Measurements from ENCODE around the gene PAQR7. TPM values are rescaled to one million over a fixed set of nuclear protein-coding genes. Genes with fewer than 3 reads are reported as not detected.
A peak's percentile ranks its signal among the peaks of the same experiment; 100 is the strongest.

Gene PAQR7
- total RNA-seq, 1 donor from 2014 or later, result 9.3 TPM

DNA sequence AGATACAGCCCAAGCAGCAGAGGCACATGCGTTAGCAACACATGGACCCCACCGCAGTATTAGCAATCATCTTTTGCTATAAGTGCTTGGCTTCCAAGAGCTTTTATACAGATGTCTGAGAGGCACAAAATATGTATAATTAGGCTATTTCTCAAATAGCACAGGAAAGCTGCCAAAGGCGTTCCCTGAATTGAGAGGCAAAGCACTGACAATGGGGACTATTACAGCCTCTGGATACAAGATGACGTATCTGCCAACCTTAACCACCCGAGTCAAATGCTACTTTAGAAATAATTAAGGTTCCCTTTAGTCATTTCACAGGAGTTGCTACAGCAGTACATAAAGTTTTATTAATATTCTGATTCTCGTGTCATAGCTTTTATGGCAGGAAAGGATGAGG, 24.3 kb upstream of the PAQR7 start:
- no peaks in the 10 kb centered on the region for H3K9me3 ChIP-seq
- no peak overlapping the region for H3K27ac ChIP-seq
- ATAC-seq (no peak), DNase-seq (no peak)
- peaks cover 27% of the 10 kb centered on the region for H3K4me1 ChIP-seq
- TF ChIP-seq, protein P1, sequence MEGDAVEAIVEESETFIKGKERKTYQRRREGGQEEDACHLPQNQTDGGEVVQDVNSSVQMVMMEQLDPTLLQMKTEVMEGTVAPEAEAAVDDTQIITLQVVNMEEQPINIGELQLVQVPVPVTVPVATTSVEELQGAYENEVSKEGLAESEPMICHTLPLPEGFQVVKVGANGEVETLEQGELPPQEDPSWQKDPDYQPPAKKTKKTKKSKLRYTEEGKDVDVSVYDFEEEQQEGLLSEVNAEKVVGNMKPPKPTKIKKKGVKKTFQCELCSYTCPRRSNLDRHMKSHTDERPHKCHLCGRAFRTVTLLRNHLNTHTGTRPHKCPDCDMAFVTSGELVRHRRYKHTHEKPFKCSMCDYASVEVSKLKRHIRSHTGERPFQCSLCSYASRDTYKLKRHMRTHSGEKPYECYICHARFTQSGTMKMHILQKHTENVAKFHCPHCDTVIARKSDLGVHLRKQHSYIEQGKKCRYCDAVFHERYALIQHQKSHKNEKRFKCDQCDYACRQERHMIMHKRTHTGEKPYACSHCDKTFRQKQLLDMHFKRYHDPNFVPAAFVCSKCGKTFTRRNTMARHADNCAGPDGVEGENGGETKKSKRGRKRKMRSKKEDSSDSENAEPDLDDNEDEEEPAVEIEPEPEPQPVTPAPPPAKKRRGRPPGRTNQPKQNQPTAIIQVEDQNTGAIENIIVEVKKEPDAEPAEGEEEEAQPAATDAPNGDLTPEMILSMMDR (IDR thresholded peaks at IDR 0.05), result no peak
- intact Hi-C loops (cut with DNase I), result no loop called here
- peaks cover 20% of the 10 kb centered on the region for H3K36me3 ChIP-seq
- H3K27me3 ChIP-seq (ENCODE audit: low read depth), result no peaks in the 10 kb centered on the region
- H3K4me3 ChIP-seq, result no peak overlapping the region

DNA sequence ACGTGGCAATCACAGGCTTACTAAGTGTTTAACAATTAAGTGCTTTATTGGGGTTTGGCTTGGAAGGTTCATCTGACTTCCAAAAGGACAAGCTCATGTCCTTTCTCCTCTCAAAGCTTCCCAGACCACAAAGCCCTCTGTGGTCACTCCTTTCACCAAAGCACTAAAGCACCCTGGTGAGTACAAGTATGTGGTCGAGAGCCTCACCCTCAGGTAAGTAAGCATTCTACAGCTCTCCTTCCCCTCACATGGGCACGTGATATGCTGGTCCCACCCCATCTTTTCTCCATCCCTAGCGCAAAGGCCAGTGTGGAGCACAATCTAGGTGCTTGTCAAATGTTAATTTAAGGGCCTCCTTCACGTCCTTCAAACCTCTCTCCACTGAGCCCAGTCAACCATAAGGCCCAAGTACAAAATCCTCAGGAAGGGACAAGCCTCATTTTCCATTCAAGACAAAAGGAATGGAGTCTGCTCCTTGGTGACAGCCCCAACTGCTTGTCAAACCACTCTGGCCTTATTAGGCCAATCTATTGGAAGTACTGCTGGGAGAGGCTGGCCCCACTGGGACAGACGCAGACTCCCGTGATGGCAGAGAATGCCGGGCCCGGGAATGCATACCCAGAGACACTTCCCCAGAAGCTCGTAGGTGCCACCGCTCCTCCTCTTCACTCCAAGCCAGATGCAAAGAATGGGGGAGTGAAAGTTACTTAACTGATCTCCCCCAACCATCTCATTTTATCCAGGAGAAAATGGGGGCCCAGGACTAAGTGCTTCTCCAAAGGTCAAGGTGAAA, 22.9 kb upstream of the PAQR7 start:
- Histone ChIP-seq H3K36me3 (peaks cover 20% of the 10 kb centered on the region), H3K27me3 (ENCODE audit: low read depth) (no peaks in the 10 kb centered on the region), H3K9me3 (no peaks in the 10 kb centered on the region), H3K27ac (no peak overlapping the region), H3K4me1 (peaks cover 17% of the 10 kb centered on the region), H3K4me3 (no peak overlapping the region)
- intact Hi-C loops (cut with DNase I), result no loop called here
- DNase-seq (no peak), ATAC-seq (peak; percentile 50 to 83)
- TF ChIP-seq, protein P1 (IDR thresholded peaks at IDR 0.05), result no peak

DNA sequence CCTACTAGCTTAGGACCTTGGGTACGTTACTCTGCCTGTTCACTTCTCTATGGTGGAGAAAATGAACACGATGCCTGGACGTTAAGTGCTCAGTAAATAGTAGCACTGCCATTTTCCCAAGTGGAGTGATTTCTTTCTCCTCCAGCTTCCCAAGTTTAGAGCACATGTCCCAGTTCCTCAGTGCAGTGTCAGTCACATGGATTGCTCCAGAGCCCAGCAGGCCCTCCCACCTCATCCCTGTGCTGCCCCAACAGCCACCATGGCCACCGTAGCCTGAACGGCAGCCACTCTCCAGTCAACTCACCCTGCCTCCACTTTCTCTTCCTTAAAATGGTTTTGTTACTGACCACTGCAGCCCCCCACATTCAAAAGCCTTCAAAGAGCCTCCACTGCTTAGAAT, 22.2 kb upstream of the PAQR7 start:
- TF ChIP-seq, protein P1 (IDR thresholded peaks at IDR 0.05), result no peak
- H3K9me3 ChIP-seq, result no peaks in the 10 kb centered on the region
- H3K36me3 ChIP-seq, result peaks cover 20% of the 10 kb centered on the region
- no peak overlapping the region for H3K27ac ChIP-seq
- intact Hi-C loops (cut with DNase I), result no loop called here
- no peaks in the 10 kb centered on the region for H3K27me3 ChIP-seq (ENCODE audit: low read depth)
- peaks cover 19% of the 10 kb centered on the region for H3K4me1 ChIP-seq
- ATAC-seq, result no peak
- H3K4me3 ChIP-seq, result no peak overlapping the region
- DNase-seq, result no peak

DNA sequence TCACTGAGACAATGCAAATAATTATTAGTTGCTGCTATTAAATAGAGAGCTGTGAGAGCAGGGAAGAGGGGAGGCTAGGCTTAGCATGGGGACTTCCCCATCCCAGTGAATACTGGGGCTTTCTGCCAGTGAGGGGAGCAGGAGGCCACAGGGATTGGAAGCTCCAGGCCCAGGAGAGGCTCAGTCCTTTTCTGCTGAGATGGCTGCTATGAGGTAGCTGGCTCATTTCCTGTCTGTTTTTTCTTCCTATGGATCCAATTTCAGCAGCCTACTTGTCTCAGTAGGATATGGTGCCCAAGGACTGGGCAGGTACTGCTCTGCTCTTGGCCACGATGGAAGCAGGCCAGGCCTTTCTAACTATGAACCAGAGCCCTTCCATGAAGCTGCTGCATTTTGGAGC, 20.8 kb upstream of the PAQR7 start:
- DNase-seq (no peak), ATAC-seq (no peak)
- no peaks in the 10 kb centered on the region for H3K27me3 ChIP-seq (ENCODE audit: low read depth)
- H3K36me3 ChIP-seq, result peaks cover 14% of the 10 kb centered on the region
- TF ChIP-seq, protein P1 (IDR thresholded peaks at IDR 0.05), result no peak
- no peak overlapping the region for H3K4me3 ChIP-seq
- H3K27ac ChIP-seq, result no peak overlapping the region
- H3K4me1 ChIP-seq, result peaks cover 32% of the 10 kb centered on the region
- H3K9me3 ChIP-seq, result no peaks in the 10 kb centered on the region
- intact Hi-C loops (cut with DNase I), result no loop called here

DNA sequence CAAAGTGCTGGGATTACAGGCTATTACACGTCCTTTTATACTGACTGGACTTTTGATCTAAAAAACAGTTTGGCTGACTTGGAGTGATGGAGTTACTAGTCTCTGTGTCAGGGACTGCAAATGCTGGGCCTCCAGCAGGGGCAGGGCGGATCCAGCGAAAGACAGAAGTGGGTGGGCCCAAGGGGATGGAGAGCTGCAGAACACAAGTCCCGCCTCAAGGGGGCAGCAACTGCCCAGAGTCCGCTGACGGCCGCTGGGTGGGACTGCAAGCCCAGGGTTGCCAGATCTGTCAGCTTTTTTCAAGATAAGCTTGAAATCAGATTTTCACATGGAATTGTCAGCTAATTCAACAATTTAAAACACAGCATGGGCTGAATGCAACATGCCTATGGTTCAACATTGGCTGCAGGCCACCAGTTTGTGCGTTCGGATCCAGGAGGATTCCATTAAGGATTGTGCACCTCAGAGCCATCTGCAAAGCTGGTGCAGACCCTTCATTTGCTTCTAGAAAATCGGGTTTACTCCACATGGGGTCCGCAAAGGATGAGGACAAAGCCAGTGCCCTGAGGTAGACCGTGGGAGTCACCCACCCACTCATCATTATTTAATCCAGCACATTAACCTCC, 20.0 kb upstream of the PAQR7 start:
- Histone ChIP-seq H3K27ac (no peak overlapping the region), H3K4me3 (no peak overlapping the region), H3K36me3 (peaks cover 6% of the 10 kb centered on the region), H3K9me3 (no peaks in the 10 kb centered on the region), H3K27me3 (ENCODE audit: low read depth) (no peaks in the 10 kb centered on the region), H3K4me1 (peaks cover 39% of the 10 kb centered on the region)
- peak; percentile 89 to 95 for ATAC-seq
- intact Hi-C loops (cut with DNase I), result no loop called here
- TF ChIP-seq, protein P1 (IDR thresholded peaks at IDR 0.05), result peak; percentile 99
- DNase-seq, result peak; percentile 92

Measured in lower lobe of right lung (tissue), 2 donors.